BLaER1 treated with 17β-estradiol and CSF1 and Interleukin-3, amounts not matched to agents 10 nM and 100 nM (cell line): Measurements from ENCODE around the gene NAA38.
A peak's percentile ranks its signal among the peaks of the same experiment; 100 is the strongest.

ENCODE experiments used
- H3K27ac ChIP-seq, 11 experiments: shearing (Covaris generic); formaldehyde crosslinking; 2 replicates each; pipeline ENCODE4 v1.8.1; 2022
- H3K27me3 ChIP-seq, 11 experiments: shearing (Covaris generic); formaldehyde crosslinking; 2 replicates each; pipeline ENCODE4 v1.8.1; 2022
- H3K36me3 ChIP-seq, 11 experiments: shearing (Covaris generic); formaldehyde crosslinking; 2 replicates each; pipeline ENCODE4 v1.8.1; 2022
- H3K4me1 ChIP-seq, 10 experiments: shearing (Covaris generic); formaldehyde crosslinking; 2 replicates each; pipeline ENCODE4 v1.8.1; 2022
- H3K4me2 ChIP-seq, 11 experiments: shearing (Covaris generic); formaldehyde crosslinking; 2 replicates each; pipeline ENCODE4 v1.8.1; 2022
- H3K4me3 ChIP-seq, 10 experiments: shearing (Covaris generic); formaldehyde crosslinking; 2 replicates each; pipeline ENCODE4 v1.8.1; 2022
- H3K9ac ChIP-seq, 11 experiments: shearing (Covaris generic); formaldehyde crosslinking; 2 replicates each; pipeline ENCODE4 v1.8.1; 2022
- H3K9me3 ChIP-seq, 11 experiments: shearing (Covaris generic); formaldehyde crosslinking; replicated peaks in 1 of 11; 2 replicates each; pipeline ENCODE4 v1.8.1; 2022
- H4K20me1 ChIP-seq, 11 experiments: shearing (Covaris generic); formaldehyde crosslinking; 2 replicates each; pipeline ENCODE4 v1.8.1; 2022
- Cebpa-rat ChIP-seq, 11 experiments: shearing (Covaris generic); IDR thresholded peaks; 2 replicates each; pipeline ENCODE4 v1.8.1; 2022

Gene NAA38, protein sequence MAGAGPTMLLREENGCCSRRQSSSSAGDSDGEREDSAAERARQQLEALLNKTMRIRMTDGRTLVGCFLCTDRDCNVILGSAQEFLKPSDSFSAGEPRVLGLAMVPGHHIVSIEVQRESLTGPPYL

DNA sequence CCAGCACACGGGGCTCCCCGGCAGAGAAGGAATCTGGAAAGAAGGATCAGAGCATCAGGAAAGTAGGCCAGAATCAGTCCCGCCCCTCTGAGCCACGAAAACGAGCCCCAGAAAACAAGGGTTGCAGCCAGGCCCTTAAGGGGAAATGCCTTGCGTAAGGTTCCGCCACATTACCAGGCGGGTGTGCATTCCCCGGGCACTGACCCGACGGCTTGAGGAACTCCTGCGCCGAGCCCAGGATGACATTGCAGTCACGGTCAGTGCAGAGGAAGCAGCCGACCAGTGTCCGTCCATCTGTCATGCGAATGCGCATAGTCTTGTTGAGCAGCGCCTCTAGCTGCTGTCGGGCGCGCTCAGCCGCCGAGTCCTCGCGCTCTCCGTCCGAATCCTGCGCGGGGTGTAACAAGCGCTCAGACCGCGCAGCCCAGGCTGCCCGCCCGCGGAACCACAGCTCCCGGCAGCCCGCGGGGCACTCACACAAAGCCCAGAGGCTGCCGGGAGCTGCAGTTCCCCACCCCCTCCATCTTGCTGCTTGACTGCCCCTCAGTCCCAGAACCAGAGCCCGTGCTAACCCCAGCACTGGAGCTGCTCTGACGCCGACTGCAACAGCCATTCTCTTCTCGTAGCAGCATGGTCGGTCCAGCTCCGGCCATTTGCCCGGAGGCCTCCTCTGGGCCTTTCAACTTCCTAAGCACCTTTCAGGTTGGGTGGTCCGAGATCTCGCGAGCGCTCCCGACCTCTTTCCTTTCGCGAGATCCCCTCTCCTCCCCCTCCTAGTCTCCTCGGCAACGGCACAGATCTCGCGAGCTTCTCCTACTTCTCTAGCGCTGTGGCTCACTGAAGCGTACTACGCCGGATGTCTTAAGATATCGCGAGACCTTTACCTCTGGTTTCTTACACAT lies at the start of gene NAA38:
TSS of gene NAA38 (minus strand) at position 749 of the 902 bp plus-strand sequence. CDS start at position 653, 96 bp downstream.
- peaks cover 33 to 67% (median 59%) of the 10 kb centered on the region in 11 experiments for H3K36me3 ChIP-seq
- TF ChIP-seq Cebpa-rat (IDR thresholded peaks at IDR 0.05): peak in 9 of 11 experiments; percentile 45 to 73 (median 65); a peak in 9 of 22 replicates
- H3K9ac ChIP-seq: peak within 1 kb of the TSS; percentile 87 to 97 (median 94)
- peak within 1 kb of the TSS; percentile 57 to 82 (median 73) for H3K4me3 ChIP-seq
- H4K20me1 ChIP-seq: peaks cover 9 to 37% (median 14%) of the 10 kb centered on the region in 11 experiments; a peak in 20 of 22 replicates
- H3K4me1 ChIP-seq: peaks cover 34 to 52% (median 43%) of the 10 kb centered on the region in 10 experiments
- no peaks in the 10 kb centered on the region for H3K27me3 ChIP-seq
- peak within 1 kb of the TSS; percentile 91 to 100 (median 98) for H3K4me2 ChIP-seq
- peak within 1 kb of the TSS; percentile 80 to 99 (median 96) for H3K27ac ChIP-seq
- H3K9me3 ChIP-seq: no peaks in the 10 kb centered on the region

DNA sequence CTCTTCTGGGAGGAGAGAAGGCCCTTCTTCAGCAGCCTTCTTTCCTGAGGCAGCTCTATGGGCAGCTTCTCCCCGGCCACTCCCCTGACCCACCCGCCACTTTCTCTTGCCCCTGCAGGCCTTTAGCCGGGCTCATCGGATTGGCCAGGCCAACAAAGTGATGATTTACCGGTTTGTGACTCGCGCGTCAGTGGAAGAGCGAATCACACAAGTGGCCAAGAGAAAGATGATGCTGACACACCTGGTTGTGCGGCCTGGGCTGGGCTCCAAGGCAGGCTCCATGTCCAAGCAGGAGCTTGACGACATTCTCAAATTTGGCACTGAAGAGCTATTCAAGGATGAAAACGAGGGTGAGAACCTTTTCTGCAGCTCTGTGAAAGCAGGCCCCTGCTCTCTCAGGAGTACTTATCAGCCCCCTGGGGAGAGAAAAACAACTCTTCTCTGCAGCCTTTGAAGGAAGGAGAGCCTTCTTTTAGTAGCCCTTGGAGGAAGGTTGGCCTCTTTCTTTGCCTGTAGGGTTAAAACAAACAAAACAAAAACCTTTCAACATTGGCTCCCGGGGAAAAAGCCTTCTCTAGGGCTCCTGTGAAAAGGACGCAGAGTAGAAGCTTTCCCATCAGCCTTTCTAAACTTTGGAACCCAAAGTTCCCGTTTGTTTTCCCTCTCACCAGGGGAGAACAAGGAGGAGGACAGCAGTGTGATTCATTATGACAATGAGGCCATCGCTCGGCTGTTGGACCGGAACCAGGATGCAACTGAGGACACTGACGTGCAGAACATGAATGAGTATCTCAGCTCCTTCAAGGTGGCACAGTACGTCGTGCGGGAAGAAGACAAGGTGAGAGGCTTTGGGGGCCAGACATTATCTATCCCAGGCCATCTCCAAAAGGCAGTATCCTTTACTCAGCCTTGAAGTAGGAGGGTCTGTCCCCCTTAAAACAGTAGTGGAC lies 46.1 kb upstream of the NAA38 start:
- peaks cover 100% of the 10 kb centered on the region in 11 experiments for H3K36me3 ChIP-seq
- H3K4me1 ChIP-seq: peaks cover 0 to 8% (median 0%) of the 10 kb centered on the region in 10 experiments; a peak in 2 of 20 replicates
- peak overlapping the region in 2 of 11 experiments; percentile 4 to 9; a peak in 1 of 22 replicates for H3K9ac ChIP-seq
- H3K4me3 ChIP-seq: no peak overlapping the region
- no peaks in the 10 kb centered on the region for H3K27me3 ChIP-seq
- peaks cover 0 to 96% (median 38%) of the 10 kb centered on the region in 11 experiments; a peak in 16 of 22 replicates for H4K20me1 ChIP-seq
- no peaks in the 10 kb centered on the region for H3K9me3 ChIP-seq
- TF ChIP-seq Cebpa-rat (IDR thresholded peaks at IDR 0.05): no peak
- H3K4me2 ChIP-seq: no peak overlapping the region
- no peak overlapping the region for H3K27ac ChIP-seq

DNA sequence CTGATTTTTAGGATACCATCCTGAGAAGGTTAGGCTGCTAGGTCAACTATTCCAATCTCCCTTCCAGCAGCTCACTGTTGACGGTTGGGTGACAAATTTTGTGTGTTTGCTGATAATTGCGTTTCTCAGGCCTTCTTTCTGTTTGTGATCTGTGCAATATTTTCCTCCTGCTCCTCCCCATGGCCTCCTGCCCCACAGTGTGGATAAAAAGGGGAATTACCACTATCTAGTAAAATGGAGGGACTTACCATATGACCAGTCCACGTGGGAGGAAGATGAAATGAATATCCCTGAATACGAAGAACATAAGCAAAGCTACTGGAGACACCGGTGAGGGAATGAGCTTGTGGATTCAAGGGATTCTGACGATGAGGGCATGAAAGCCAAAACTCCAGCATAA lies 40.4 kb upstream of the NAA38 start:
- Histone ChIP-seq H3K9me3 (no peaks in the 10 kb centered on the region), H3K36me3 (peaks cover 100% of the 10 kb centered on the region in 11 experiments), H4K20me1 (peaks cover 0 to 89% (median 52%) of the 10 kb centered on the region in 11 experiments; a peak in 15 of 22 replicates), H3K27ac (no peak overlapping the region), H3K9ac (peak overlapping the region in 4 of 11 experiments; percentile 5 to 44 (median 10); a peak in 3 of 22 replicates), H3K4me3 (no peak overlapping the region), H3K27me3 (no peaks in the 10 kb centered on the region), H3K4me2 (0 out of 22 replicates have a peak overlapping the region, but pooled peaks of 1 of the 11 experiments have one; percentile 0), H3K4me1 (peaks cover 0 to 12% (median 0%) of the 10 kb centered on the region in 10 experiments; a peak in 2 of 20 replicates)
- TF ChIP-seq Cebpa-rat (IDR thresholded peaks at IDR 0.05): no peak

DNA sequence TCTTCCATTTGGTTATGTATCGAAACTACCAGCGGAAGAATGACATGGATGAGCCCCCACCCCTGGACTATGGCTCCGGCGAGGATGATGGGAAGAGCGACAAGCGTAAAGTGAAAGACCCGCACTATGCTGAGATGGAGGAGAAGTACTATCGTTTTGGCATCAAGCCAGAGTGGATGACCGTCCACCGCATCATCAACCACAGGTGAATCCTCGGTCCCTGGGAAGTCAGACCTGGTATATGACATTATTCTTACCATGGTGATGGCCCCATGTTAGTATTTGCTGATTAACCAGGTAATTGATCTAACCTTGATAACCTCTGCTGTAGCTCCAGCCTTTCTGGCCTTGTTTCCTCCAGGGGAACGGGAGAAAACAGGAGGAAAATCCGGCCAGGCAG lies 39.7 kb upstream of the NAA38 start:
- Histone ChIP-seq H4K20me1 (peaks cover 0 to 90% (median 56%) of the 10 kb centered on the region in 11 experiments; a peak in 15 of 22 replicates), H3K4me1 (peaks cover 0 to 12% (median 0%) of the 10 kb centered on the region in 10 experiments; a peak in 2 of 20 replicates), H3K27ac (no peak overlapping the region), H3K9me3 (no peaks in the 10 kb centered on the region), H3K9ac (peak overlapping the region in 7 of 11 experiments; percentile 1 to 44 (median 11); a peak in 4 of 22 replicates), H3K36me3 (peaks cover 99 to 100% (median 100%) of the 10 kb centered on the region in 11 experiments), H3K4me3 (no peak overlapping the region), H3K4me2 (0 out of 22 replicates have a peak overlapping the region, but pooled peaks of 1 of the 11 experiments have one; percentile 0), H3K27me3 (no peaks in the 10 kb centered on the region)
- TF ChIP-seq Cebpa-rat (IDR thresholded peaks at IDR 0.05): no peak

DNA sequence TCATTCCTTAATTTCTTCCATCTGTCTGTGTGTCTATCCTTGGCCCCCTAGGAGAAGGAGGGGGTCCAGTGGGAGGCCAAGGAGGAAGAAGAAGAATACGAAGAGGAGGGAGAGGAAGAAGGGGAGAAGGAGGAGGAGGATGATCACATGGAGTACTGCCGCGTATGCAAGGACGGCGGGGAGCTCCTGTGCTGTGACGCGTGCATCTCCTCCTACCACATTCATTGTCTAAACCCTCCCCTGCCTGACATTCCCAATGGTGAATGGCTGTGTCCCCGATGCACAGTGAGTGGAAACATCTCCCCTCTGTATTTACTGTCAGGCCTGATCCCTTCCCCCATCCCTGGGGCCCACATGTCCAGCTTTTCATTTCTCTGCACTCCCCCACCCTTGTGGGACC lies 37.5 kb upstream of the NAA38 start:
- H3K4me2 ChIP-seq: no peak overlapping the region
- H3K4me3 ChIP-seq: no peak overlapping the region
- no peaks in the 10 kb centered on the region for H3K9me3 ChIP-seq
- H3K4me1 ChIP-seq: peaks cover 5 to 16% (median 7%) of the 10 kb centered on the region in 10 experiments
- peaks cover 0 to 92% (median 71%) of the 10 kb centered on the region in 11 experiments; a peak in 19 of 22 replicates for H4K20me1 ChIP-seq
- TF ChIP-seq Cebpa-rat (IDR thresholded peaks at IDR 0.05): no peak
- peaks cover 99 to 100% (median 100%) of the 10 kb centered on the region in 11 experiments for H3K36me3 ChIP-seq
- H3K27me3 ChIP-seq: no peaks in the 10 kb centered on the region
- H3K9ac ChIP-seq: peak overlapping the region in 6 of 11 experiments; percentile 0 to 38 (median 20); a peak in 5 of 22 replicates
- no peak overlapping the region for H3K27ac ChIP-seq

DNA sequence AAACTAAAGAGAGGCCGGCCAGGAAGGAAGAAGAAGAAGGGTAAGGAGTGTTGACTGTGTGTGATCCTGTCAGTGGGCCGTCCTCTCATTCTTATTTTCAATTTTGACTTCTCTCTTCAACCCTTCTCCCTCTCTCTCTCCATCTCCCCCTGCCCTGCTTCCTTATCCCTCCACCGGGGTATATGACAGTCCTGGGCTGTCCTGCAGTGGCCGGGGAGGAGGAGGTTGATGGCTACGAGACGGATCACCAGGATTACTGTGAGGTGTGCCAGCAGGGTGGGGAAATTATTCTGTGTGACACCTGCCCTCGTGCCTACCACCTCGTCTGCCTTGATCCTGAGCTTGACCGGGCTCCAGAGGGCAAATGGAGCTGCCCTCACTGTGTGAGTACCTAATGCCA lies 36.9 kb upstream of the NAA38 start:
- Histone ChIP-seq H4K20me1 (peaks cover 6 to 94% (median 72%) of the 10 kb centered on the region in 11 experiments; a peak in 20 of 22 replicates), H3K4me1 (peaks cover 11 to 23% (median 14%) of the 10 kb centered on the region in 10 experiments), H3K27me3 (no peaks in the 10 kb centered on the region), H3K4me2 (no peak overlapping the region), H3K9ac (peak overlapping the region in 9 of 11 experiments; percentile 0 to 48 (median 30); a peak in 9 of 22 replicates), H3K9me3 (no peaks in the 10 kb centered on the region), H3K36me3 (peaks cover 97 to 100% (median 99%) of the 10 kb centered on the region in 11 experiments), H3K4me3 (no peak overlapping the region), H3K27ac (peak overlapping the region in 3 of 11 experiments; percentile 9 to 31 (median 26); a peak in 1 of 22 replicates)
- no peak for TF ChIP-seq Cebpa-rat (IDR thresholded peaks at IDR 0.05)

DNA sequence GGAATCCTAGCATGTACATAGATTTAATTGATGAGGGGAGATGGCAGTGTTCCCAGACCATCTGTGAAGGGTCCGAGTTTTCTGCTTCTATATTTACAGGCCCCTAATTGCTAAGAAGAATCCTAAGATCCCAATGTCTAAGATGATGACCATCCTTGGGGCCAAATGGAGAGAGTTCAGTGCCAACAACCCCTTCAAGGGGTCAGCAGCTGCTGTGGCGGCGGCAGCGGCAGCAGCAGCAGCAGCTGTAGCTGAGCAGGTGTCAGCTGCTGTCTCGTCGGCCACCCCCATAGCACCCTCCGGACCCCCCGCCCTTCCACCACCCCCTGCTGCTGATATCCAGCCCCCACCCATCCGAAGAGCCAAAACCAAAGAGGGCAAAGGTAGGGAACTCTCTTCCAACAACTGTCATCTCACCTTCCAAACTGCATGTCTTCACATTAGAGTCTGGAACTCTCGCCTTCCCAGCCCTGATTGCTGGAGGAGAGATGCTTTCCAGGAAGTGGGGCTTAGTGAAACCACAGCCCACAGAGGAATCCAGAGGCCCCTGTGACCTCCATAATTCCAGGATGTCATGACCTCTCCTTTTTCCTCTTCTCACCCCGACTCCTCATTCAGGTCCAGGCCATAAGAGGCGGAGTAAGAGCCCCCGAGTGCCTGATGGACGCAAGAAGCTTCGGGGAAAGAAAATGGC lies 36.0 kb upstream of the NAA38 start:
- Histone ChIP-seq H4K20me1 (peaks cover 6 to 95% (median 72%) of the 10 kb centered on the region in 11 experiments; a peak in 20 of 22 replicates), H3K36me3 (peaks cover 88 to 94% (median 90%) of the 10 kb centered on the region in 11 experiments), H3K9me3 (no peaks in the 10 kb centered on the region), H3K4me1 (peaks cover 20 to 32% (median 23%) of the 10 kb centered on the region in 10 experiments), H3K27ac (peak overlapping the region in 3 of 11 experiments; percentile 9 to 31 (median 26); a peak in 2 of 22 replicates), H3K4me3 (no peak overlapping the region), H3K4me2 (no peak overlapping the region), H3K9ac (peak overlapping the region in 8 of 11 experiments; percentile 16 to 49 (median 38); a peak in 5 of 22 replicates), H3K27me3 (no peaks in the 10 kb centered on the region)
- no peak for TF ChIP-seq Cebpa-rat (IDR thresholded peaks at IDR 0.05)
